Duodenal mucosa (tissue), 2 donors: ENCODE measurements around the gene EMD.
A peak's percentile ranks its signal among the peaks of the same experiment; 100 is the strongest.
"Not testable (repeated sequence)": the region's sequence is repeated elsewhere in the genome, so short reads cannot be mapped to it uniquely, and the experiment has no call there.

Experiments
- H3K27ac ChIP-seq: one replicate; pipeline ENCODE4 v1.7.0; 2013; ENCODE audit warnings: low read depth, low read length
- H3K27me3 ChIP-seq, 2 donors: one replicate each; pipeline ENCODE4 v1.7.0; 2013; ENCODE audit warnings: low read length in 2 of 2, control low read depth in 1 of 2; ENCODE audit not compliant: insufficient read depth in 2 of 2, control insufficient read depth in 1 of 2
- H3K36me3 ChIP-seq, 2 donors: one replicate each; pipeline ENCODE4 v1.7.0; 2013; ENCODE audit warnings: low read length in 2 of 2, control low read depth in 1 of 2; ENCODE audit not compliant: insufficient read depth in 2 of 2, control insufficient read depth in 1 of 2
- H3K4me1 ChIP-seq, 2 donors: one replicate each; pipeline ENCODE4 v1.7.0; 2013; ENCODE audit warnings: low read length in 2 of 2, control low read depth in 1 of 2; ENCODE audit not compliant: insufficient read depth in 2 of 2, control insufficient read depth in 1 of 2
- H3K4me3 ChIP-seq, 2 donors: one replicate each; pipeline ENCODE4 v1.7.0; 2013; ENCODE audit warnings: low read length in 2 of 2, low read depth in 1 of 2
- H3K9ac ChIP-seq, 2 donors: one replicate each; pipeline ENCODE4 v1.7.0; 2013; ENCODE audit warnings: low read length in 2 of 2, low read depth in 1 of 2
- H3K9me3 ChIP-seq, 2 donors: one replicate each; pipeline ENCODE4 v1.7.0; 2013; ENCODE audit warnings: low read length in 2 of 2, control low read depth in 1 of 2; ENCODE audit not compliant: control insufficient read depth in 1 of 2

Gene EMD

DNA sequence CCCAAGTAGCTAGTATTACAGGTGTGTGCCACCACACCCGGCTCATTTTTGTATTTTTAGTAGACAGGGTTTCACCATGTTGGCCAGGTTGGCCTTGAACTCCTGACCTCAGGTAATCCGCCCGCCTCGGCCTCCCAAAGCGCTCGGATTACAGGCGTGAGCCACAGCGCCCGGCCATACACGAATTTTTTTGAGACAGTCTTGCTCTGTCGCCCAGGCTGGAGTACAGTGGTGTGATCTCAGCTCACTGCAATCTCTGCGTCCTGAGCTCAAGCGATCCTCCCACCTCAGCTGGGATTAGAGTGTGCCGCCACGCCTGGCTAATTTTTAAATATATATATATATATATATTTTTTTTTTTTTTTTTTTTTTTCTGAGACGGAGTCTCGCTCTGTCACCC lies 17.3 kb downstream of the EMD start:
- H3K27ac ChIP-seq, H3K9ac ChIP-seq, H3K4me3 ChIP-seq, H3K9me3 ChIP-seq, H3K27me3 ChIP-seq: not testable (repeated sequence)
- Histone ChIP-seq H3K36me3 (peaks cover 18 to 22% of the 10 kb centered on the region in 2 donors), H3K4me1 (peaks cover 12 to 15% of the 10 kb centered on the region in 2 donors)

DNA sequence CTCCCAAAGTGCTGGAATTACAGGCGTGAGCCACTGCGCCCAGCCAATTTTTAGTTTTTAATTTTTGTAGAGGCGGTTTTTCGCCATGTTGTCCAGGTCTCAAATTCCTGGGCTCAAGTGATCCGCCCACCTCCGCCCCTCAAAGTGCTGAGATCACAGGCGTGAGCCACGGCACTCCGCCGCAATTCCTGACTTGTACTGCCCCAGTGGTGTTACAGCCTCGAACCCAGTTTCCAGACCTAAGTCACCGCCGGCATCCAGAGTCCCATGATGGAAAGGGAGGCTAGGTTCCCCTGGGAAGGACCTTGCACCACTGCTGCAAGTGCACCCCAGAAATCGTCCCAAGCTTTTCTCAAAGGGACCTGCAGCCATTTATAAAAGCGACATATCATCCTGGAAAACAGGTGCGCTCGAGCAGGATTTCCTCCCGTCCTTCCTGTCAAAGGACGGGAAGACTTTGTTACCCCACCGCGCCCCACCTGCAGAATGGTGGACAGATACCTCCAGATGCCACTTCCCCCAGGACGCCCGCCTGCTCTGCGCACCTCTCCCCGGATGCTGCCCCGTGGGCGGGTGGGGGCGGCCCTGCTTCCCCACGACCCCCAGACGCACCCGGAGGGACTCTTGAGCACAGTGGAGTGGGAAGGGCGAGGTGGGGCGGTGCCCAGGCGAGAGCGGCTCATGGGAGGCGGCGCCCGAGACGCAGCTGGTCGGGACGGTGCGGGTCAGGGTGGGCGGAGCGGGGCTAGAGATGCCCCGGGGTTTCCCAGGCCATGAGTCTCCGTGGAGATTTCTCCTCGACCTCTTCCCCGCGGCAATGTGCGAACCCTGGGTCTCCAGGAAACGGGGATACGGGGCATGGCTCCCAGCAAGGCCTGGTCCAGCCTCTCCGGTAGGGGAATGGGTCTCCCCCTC lies 18.1 kb downstream of the EMD start:
- H3K4me1 ChIP-seq: peaks cover 12 to 16% of the 10 kb centered on the region in 2 donors
- H3K36me3 ChIP-seq: peaks cover 19 to 23% of the 10 kb centered on the region in 2 donors
- peak overlapping the region; percentile 95 for H3K27ac ChIP-seq
- H3K9ac ChIP-seq: peak overlapping the region; percentile 77
- H3K27me3 ChIP-seq: no peaks in the 10 kb centered on the region
- H3K9me3 ChIP-seq: no peaks in the 10 kb centered on the region
- peak overlapping the region; percentile 70 to 90 for H3K4me3 ChIP-seq

GRCh38 chrX:154397888-154398667 lies 19.0 kb downstream of the EMD start, which contains the start of gene RPL10:
TSS of gene RPL10 (plus strand) at chrX:154398377. CDS start at chrX:154398520, 143 bp downstream.
- H3K9me3 ChIP-seq: no peaks in the 10 kb centered on the region
- peak within 1 kb of the TSS; percentile 94 to 99 for H3K9ac ChIP-seq
- peak within 1 kb of the TSS; percentile 97 for H3K27ac ChIP-seq
- peaks cover 19 to 23% of the 10 kb centered on the region in 2 donors for H3K36me3 ChIP-seq
- H3K4me1 ChIP-seq: peaks cover 12 to 16% of the 10 kb centered on the region in 2 donors
- no peaks in the 10 kb centered on the region for H3K27me3 ChIP-seq
- H3K4me3 ChIP-seq: peak within 1 kb of the TSS; percentile 80 to 90

DNA sequence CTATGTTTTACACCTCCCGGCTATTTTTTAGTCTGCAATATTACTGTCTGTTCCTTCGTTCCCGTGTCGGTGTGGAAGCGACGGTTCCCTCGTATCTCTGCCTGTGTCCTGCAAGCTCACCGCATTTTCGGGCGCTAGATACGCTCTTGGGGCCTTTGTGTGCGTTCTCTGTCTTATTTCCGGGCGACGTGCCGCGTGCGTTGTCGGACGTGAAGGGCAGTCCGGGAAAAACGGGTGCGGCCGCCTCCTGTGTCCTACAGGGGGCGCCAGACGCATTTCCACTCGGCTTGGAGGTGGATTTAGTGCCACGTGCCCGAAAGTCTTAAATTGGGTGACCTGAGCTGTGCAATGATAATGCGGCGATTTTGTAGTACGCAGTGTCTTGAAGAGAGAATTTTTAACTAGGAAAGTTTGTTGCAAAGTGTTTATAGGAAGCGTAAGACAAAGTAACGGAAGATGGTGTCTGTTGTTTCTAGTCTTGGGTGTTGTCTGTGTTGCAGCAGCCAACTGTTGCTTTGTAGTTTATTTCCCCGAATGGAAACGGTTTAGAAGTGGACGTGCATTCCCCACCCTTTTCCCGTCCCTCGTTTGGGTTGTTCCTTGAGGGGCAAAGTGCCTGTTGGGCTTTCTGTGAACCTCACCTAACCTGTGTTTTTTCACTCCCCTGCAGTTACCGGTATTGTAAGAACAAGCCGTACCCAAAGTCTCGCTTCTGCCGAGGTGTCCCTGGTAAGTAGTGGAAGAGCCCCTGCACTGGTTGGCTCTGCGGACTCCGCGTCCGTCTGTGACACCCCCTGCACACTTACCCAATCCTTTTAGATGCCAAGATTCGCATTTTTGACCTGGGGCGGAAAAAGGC lies 19.8 kb downstream of the EMD start:
- Histone ChIP-seq H3K27ac (peak overlapping the region; percentile 97), H3K4me3 (peak overlapping the region; percentile 80 to 90), H3K27me3 (no peaks in the 10 kb centered on the region), H3K4me1 (peaks cover 12 to 16% of the 10 kb centered on the region in 2 donors), H3K9me3 (no peaks in the 10 kb centered on the region), H3K36me3 (peaks cover 19 to 23% of the 10 kb centered on the region in 2 donors), H3K9ac (peak overlapping the region; percentile 94 to 99)

DNA sequence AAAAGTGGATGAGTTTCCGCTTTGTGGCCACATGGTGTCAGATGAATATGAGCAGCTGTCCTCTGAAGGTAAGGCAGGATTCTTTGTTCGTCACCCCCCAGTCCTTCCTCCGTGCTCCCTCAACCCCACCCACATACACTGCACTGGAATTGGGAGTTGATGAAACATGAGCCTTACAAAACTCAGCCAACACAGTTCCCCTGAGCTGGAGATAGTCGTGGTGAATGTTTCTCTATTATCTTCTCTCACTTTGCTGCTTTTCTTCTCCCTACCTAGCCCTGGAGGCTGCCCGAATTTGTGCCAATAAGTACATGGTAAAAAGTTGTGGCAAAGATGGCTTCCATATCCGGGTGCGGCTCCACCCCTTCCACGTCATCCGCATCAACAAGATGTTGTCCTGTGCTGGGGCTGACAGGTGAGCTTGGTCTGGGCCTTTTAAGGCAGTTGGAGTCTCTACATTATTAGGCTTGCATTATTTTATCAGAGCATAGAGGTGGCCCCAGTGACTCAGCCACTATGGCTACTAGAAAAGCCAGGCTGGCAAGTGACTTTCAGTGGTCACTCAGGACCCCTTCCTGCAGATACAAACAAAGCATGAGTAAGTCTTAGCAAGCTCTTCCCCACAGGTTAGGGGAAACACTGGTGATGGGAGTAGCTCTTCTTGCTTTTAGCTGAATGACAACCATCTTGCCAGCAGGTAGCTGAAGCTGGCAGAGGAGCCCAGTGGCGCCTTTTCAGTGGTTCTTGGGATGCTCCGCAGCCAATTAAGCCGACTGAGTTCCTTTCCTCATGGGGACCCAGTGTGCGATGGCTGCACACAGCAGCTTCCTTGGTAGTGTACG lies 20.7 kb downstream of the EMD start:
- peak overlapping the region; percentile 94 to 99 for H3K9ac ChIP-seq
- H3K27ac ChIP-seq: peak overlapping the region; percentile 50
- no peaks in the 10 kb centered on the region for H3K27me3 ChIP-seq
- H3K4me3 ChIP-seq: peak overlapping the region; percentile 80 to 90
- peaks cover 12 to 16% of the 10 kb centered on the region in 2 donors for H3K4me1 ChIP-seq
- H3K36me3 ChIP-seq: peaks cover 19 to 23% of the 10 kb centered on the region in 2 donors
- no peaks in the 10 kb centered on the region for H3K9me3 ChIP-seq

GRCh38 chrX:154400369-154400817 lies 21.3 kb downstream of the EMD start:
- Histone ChIP-seq H3K36me3 (peaks cover 19 to 23% of the 10 kb centered on the region in 2 donors), H3K4me1 (peaks cover 12 to 16% of the 10 kb centered on the region in 2 donors)
- not testable (repeated sequence) for H3K4me3 ChIP-seq, H3K9ac ChIP-seq, H3K27ac ChIP-seq, H3K9me3 ChIP-seq, H3K27me3 ChIP-seq

DNA sequence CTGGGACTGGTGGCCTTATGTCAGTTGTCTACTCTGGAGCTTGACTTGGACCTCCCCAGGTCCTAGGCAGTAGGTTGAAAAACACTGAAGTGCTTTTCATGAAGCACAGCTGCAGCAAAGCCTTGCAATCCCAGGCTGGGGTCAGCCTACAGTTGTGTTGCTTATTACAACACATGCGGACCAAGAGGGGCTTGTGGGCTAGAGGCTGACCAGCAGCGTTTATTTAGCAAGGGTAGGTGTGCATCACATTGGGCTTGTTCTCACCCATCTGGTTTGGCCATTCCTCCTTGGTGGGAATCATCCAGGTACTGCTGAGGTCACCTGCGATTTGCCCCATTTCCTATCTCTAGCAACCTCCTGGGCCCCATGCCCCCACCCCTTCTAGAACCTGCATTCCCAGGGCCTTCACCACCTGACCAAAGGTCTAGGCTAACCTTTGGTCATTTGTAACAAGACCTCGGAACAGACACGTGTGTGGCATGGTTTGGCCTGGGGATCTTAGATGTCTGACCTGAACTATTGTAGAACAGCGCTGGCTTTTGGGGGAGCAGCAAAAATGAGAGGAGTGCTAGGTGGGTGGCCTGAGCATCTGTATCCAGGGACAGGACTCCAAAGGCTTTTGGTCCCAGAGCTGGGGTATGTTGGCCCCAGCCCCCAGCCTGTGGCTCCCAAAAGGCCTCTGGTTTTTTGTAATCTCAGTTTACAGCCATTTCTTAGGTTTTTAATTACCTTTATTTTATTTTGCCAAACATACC lies 22.1 kb downstream of the EMD start:
- Histone ChIP-seq H3K9ac (no peak overlapping the region), H3K9me3 (no peaks in the 10 kb centered on the region), H3K27me3 (no peaks in the 10 kb centered on the region), H3K4me3 (no peak overlapping the region), H3K27ac (no peak overlapping the region), H3K36me3 (peaks cover 19 to 23% of the 10 kb centered on the region in 2 donors), H3K4me1 (peaks cover 12 to 16% of the 10 kb centered on the region in 2 donors)

- Histone ChIP-seq H3K36me3 (peaks cover 19 to 23% of the 10 kb centered on the region in 2 donors), H3K9ac (no peak overlapping the region), H3K4me3 (no peak overlapping the region), H3K9me3 (no peaks in the 10 kb centered on the region), H3K27ac (no peak overlapping the region), H3K4me1 (peaks cover 12 to 16% of the 10 kb centered on the region in 2 donors), H3K27me3 (no peaks in the 10 kb centered on the region)
These were observed 23.0 kb downstream of the EMD start for GRCh38 chrX:154401918-154402621.
